HTR-8/SVneo (cell line): ENCODE data around the gene SERPINB6.
"Not testable (repeated sequence)": the region's sequence is repeated elsewhere in the genome, so short reads cannot be mapped to it uniquely, and the experiment has no call there.

Source experiments
- DNase-seq: peaks from one replicate; pipeline ENCODE4 v3.0.0; 2011; ENCODE audit warnings: low spot score, mixed read lengths; ENCODE audit not compliant: insufficient read length
- FAIRE-seq: peaks from 2 replicates; lab custom pipeline; 2011; peaks lifted over from hg19 to GRCh38; lab: Jason Lieb, UNC

The SERPINB6 gene

DNA sequence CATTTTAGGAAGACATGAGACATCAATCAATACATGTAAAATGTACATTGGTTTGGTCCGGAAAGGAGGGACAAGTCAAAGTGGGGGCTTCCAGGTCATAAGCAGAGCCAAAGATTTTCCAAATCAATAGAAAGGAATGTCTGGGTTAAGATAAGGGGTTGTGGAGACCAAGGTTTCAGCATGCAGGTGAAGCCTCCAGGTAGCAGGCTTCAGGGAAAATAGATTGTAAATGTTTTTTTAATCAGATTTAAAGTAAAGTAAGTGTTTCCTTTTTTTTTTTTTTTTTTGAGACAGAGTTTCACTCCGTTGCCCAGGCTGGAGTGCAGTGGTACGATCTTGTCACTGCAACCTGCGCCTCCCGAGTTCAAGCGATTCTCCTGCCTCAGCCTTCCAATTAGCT, 51.5 kb downstream of the SERPINB6 start:
- FAIRE-seq: no peak
- no peak for DNase-seq

DNA sequence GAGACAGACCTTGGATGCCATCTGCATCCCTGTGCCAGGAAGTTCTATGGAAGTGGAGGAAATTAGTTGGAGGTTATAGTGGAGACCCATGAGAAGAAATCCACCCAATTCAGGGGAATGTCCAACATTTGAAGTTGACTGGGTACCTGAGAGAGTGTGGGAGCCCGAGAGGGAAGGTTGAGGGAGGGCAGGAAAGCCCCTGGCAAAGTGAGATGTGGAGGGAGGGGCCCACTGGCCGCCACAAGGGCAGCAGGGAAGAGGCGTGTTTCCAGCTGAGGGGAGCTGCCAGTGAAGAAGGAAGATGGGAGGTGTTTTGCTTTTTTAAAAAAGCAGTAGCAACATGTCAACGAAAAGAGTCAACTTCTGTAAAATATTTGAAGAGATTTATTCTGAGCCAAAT, 52.0 kb downstream of the SERPINB6 start:
- no peak for FAIRE-seq

DNA sequence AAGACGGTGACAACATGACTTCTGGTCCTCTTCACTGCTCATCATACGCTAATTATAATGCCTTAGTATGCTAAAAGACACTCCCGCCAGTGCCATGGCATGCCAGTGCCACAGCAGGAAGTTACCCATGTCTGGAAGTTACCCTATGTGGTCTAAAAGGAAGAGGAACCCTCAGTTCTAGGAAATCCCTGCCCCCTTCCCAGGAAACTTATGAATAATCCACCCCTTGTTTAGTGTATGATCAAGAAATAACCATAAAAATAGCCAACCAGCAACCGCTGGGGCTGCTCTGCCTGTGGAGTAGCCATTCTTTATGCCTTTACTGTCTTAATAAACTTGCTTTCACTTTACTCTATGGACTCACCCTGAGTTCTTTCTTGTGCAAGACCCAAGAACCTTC, 52.4 kb downstream of the SERPINB6 start:
- FAIRE-seq: no peak
- DNase-seq: no peak

More for the DNA sequence above, 52.0 kb downstream of the SERPINB6 start:
- no peak for DNase-seq

DNA sequence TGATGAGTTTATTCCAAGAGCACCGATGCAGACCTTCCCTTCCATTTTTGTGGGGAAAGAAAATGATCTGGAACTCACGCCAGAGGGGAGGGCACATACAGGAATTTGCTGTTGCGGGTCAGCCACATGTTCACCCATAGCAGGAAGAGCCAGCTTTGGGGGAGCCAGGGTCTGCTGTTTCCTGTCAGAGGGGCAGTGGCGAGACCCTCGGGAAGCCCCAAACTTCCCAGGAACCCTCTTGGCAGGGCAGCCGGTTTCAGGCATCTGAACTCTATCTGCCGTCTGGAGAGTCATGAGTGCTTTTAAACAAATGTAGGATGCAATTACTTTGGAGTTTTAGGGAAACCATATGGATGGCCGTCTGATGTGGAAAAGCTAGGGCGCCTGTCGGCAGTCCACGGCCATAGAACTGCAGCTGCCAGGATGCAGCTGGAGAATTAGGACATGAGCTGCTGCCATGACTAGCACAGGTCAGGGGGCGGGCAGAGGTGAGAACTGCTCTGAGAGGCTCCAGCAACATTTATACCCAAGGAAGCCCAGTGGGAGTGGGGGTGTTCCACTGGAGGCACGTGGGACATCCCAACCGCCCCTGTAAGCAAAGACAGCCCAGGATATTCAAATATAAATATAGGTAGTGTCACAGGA, 53.4 kb downstream of the SERPINB6 start:
- no peak for DNase-seq
- FAIRE-seq: no peak

DNA sequence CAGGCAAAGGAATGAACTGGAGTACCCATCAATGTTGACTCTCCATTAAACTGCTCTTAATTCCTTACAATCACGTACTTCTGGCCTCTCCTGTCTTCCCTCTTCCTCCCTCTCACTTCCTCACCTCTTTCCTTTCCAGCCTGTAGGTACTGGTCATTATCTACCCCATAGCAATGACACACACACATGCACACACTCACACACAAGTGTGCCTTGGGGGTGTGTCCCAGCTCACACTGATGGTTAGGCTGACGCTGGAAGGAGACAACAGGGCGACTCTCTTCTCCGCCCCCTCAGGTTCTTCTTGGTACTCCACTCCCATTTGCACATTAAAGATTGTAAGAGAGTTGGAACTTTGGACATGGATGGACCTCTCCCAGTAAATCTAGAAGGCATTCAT, 54.3 kb downstream of the SERPINB6 start:
- no peak for FAIRE-seq
- DNase-seq: no peak

DNA sequence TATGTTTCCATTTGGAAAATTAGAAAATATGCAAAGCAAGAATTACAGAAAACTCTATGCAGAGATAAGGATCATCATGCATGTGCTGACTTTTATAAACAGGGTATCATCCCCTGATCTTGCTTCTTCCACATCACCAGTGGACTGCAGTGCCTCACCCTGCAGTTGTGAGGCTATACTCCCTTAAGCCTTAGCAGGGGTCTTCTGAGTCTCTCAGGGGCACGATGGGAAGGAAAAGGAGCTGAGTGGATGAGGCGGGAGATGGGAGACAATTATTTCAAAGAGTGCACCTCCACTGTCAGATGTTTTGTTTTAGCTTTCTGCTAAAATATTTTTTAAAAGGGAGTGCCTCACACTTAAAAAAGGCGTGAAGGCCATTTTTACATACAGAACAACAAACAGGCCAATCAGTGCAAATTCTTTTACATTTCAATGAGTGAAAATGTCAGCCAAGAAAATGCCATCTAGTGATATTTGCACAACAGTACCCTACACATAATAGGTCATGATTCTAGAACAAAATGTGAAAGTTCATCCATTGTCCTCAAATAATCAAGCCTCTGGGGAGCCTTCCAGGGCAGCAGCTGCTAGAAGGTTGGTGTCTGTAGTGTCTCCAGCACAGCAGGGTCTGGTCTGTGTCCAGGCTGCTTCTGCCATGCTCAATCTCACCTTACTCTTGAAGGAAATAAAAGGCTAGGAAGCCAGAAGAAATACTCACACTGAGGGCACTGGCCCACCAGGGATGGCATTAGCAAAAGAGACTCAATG, 55.0 kb downstream of the SERPINB6 start:
- FAIRE-seq (no peak), DNase-seq (no peak)

DNA sequence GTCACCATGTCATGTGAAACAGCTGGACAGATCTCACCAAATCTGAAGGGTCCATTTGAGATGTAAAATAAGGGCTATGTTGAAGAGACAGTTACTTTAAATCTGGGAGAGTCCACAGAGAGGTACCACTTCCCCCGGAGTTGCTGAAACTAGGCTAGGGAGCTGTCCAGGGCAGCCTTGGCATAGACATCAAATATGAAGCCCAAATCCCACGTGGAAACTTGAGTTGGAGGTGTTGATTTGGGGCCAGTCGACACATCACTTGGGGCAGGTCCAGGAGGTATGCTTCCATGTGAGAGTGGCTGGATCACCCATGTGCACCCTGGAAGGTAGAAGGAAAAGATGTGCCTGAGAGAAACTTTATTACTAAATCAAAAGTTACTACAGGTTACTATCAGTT, 56.2 kb downstream of the SERPINB6 start:
- FAIRE-seq (no peak), DNase-seq (no peak)

DNA sequence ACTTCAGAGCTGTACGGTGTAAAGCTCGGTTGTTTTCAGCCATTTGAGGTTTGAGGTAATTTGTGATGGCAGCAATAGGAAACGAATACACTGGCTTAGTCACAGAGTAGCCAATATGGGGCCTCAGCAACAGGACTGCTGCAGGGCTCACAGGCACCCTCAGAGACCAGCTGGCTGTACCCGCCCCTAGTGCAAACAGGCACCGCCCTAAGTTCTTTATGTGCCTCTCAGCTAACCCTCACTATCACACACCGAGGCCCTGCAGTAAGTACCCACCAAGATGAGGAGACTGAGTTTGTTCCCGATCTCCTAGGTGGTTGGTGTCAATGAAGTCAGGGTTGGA, 57.1 kb downstream of the SERPINB6 start:
- FAIRE-seq: no peak

DNA sequence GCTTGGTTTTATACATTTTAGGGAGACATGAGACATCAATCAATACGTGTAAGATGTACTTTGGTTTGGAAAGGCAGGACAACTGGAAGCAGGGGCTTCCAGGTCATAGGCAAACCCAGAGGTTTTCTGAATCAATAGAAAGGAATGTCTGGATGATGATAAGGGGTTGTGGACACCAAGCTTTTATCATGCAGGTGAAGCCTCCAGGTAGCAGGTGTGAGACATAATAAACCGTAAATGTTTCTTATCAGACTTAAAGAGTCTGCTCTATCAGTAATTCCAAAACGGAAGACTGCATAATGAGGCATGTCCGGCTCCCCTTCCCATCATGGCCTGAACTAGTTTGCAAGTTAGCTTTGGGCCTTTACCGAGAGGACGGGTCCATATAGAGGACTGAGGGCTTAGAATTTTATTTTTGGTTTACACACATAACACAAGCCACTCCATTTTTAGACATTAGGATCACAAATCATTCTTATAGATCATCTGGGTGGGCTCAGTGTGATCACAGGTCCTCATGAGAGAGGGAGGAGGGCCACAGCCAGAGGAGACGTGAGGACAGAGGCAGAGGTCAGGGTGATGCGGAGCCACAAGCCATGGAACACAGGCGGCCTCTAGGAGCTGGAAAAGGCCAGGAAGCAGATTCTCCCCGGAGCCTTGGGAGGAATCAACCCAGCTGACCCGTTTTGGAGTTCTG, 57.6 kb downstream of the SERPINB6 start:
- FAIRE-seq (no peak), DNase-seq (no peak)

More for the DNA sequence above, 57.1 kb downstream of the SERPINB6 start:
- no peak for DNase-seq

DNA sequence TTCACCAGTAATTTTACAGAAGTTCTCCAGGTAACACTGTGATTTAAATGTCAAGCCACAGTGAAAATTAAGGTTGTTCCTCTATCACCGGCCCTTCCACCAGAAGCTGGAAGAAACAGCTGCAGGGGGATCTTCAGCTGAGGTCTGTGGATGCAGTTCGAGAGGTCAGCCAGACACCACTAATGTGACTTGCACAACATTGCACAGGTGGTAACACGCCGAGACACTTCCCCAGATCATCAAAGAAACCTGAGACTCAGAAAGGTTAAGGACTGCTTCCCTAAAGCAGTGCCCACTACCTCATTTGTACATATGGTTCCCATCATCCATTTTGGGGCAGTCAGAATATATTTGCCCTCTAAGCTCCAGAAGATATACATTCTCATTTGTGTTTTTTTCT, 60.2 kb downstream of the SERPINB6 start:
- FAIRE-seq (no peak), DNase-seq (no peak)

DNA sequence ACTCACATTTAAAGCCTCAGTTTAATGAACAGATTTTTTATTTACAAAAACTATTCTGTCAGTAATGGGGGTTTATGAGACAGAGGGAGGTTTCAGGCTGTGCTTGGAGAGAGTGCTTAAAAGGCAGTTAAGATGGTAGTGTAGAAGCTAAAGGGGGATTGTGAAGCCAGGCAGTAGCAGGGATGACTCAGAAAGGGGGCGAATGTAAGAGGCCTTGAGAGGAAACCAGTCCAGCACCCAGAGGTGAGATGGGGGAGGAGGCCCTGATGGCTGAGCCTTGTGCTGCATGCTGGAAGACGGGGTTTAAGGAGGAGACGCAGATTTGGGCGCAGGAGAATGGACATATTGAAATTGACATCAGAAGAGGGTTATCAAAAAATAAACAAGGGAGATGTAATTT, 61.6 kb downstream of the SERPINB6 start:
- FAIRE-seq (no peak), DNase-seq (no peak)

DNA sequence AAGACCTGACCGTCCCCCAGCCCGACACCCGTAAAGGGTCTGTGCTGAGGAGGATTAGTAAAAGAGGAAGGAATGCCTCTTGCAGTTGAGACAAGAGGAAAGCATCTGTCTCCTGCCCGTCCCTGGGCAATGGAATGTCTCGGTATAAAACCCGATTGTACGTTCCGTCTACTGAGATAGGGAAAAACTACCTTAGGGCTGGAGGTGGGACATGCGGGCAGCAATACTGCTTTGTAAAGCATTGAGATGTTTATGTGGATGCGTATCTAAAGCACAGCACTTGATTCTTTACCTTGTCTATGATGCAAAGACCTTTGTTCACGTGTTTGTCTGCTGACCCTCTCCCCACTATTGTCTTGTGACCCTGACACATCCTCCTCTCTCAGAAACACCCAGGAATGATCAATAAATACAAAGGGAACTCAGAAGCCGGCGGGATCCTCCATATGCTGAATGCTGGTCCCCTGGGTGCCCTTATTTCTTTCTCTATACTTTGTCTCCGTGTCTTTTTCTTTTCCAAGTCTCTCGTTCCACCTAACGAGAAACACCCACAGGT, 62.2 kb downstream of the SERPINB6 start:
- not testable (repeated sequence) for FAIRE-seq, DNase-seq

DNA sequence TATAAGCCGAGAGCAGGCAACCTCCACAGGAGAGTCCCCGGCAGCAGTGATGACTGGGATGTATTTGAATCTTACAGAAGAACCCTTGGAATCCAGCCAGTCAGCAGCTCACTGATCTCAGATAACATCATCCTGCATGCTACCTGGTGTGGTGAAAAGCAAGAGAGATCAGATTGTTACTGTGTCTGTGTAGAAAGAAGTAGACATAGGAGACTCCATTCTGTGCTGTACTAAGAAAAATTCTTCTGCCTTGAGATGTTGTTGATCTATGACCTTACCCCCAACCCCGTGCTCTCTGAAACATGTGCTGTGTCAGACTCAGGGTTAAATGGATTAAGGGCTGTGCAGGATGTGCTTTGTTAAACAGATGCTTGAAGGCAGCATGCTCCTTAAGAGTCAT, 62.9 kb downstream of the SERPINB6 start:
- DNase-seq, FAIRE-seq: not testable (repeated sequence)

DNA sequence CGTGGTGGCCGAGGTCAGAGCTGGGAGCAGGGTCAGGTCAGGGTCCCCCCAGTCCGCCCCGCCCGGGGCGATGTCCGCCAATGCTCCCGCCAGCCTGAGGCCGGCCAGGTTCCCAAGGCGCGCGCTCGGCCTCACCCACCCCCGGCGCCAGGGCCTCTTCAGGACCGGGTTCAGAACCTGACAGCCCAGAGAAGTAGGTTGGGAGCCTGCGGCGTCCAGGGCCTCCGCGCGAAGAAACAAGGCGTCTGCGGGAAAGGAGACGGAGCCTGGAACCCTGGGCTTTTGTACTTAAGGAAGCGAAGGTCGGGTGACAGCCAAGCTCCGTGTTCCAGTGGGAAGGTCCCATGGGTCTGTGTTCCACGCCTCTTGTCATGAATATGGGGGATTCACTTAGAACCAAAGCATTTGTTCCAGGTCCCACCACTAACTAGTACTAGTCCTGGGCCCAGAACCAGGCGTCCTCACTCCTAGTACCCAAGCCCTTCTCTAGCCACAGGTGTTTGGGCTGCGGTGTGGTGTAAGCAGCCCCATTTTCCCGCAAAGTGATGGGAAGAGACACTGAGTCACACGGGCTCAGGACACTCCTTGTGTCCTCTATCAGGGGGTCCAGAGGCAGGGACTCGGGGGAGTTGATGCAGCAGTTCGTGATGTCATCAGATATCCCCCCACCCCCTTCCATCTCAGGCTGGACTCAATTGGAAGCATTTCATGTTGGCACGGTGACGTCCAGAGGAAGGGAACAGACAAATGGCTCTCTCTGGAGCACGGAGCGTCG, 67.8 kb downstream of the SERPINB6 start:
- not testable (repeated sequence) for FAIRE-seq

DNA sequence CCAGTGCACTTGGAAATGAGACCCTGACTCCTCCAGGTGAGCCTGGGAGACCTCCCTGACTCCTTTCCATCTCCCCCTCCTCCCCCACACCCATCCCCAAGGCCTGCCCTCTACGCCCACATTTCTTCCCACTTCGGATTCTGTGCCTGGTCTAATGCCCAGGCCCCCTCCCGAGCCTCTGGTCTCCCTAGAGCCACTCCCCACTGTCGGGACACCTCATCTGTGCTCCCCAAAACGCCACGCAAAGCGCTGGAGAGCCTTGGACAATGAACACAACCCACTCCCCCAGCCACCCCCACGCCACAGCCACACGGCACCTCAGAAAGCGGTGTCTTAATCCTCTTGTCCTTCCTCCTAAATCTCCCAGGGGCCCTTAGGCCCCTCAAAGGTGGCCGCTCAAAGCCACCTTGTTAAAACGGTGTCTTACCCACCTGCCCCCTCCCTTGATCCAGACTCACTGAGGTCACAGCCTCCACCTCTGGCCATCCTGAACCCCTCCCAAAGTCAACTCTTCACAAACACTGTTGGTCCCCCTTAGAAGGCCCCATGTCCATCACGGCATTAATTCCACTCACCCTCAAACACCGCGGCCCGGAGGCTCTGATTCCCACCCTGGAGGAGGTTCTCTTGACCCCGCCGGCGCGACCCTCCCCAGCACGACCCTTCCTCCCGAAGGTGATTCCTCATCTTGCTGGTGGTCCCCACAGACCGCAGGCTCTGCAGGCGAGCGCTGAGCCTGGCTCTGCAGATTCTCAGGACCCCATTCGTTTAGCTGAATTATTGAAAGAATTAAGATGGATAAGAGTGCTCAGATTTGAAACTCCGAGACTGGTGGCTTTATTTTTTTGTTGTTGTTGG, 69.5 kb downstream of the SERPINB6 start:
- DNase-seq, FAIRE-seq: not testable (repeated sequence)

More for the DNA sequence above, 67.8 kb downstream of the SERPINB6 start:
- DNase-seq: not testable (repeated sequence)

DNA sequence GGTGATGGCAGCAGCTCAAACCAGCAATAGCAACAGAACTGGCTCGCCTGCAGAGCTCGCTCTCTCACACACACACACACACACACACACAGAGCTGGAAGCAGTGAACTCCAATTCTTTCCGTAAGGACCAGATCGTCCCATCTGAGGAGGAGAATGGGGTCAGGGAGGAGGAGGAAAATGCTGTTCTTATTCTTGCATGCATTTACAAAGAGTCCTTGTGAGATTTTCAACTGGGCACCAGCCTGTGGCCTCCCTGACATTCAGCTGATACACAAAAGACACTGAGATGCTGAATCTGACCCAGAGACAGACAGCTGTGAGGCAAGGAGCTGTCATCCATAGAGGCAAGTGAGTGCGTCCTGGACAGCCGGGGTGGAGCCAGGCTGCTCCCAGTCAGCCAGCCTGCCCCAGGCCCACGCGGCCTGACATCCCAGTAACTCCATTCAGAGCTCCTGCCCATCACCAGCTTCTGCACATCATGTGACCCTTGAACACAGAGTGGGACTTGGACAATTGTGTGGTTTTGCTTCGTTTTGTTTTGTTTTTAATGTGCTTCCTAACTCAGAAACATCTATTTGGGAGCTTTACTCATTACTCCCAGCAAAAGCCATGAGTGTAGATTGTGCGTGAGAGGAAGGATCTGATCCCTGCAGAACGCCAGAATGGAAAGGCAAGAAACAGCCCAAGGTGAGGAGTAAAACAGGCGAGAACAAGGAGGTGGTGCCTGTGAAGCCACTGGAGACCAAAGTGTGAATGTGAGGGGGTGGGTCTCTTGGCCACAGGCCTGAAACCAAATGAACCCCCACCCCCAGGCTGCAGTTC, 70.3 kb downstream of the SERPINB6 start:
- DNase-seq (no peak), FAIRE-seq (no peak)

DNA sequence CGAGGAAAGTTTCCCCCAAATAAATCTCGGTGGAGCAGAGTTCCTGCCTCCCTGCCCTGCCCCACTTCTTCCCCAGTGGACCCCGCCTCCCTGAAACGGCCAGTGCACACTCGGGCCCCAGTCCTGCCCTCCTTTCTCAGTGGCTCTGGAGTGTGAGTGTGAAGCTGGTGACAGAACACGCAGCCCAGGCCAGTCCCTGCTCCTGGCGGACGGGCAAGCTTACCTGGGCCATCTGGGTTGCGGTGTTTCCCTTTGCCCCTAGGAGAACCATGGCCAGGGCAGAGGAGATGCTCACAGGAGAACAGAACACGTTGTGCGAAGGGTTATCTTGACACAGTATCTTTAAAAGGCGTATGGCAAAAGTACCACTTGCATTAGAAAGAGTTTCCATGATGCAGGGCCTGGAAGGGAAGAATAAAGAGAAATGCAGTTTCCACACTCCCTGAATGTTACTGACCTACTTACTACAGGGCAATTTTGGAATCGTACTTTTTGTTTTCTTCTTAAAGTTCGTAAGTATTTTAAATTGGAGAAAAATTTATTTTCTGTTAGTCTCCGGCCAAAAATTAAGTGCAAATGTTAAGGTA, 71.1 kb downstream of the SERPINB6 start:
- FAIRE-seq (no peak), DNase-seq (no peak)

DNA sequence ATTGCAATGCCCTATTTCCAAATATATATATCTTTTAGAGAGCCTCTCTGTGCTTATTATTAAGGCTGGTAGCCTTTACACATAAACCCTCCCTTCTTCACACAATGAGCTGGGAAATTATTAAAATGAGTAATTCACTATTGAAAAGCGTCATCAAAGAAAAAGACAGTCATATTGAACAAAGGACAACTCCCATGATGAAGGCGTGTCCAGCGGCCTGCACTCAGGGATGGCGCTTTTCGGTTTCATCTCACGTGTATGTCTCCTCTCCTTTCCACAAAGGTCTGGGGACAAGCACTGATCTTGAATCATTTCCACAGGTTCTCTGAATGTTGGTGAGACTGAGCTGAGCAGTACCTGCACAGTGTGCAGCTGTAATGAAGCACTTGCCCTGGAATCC, 71.8 kb downstream of the SERPINB6 start:
- no peak for FAIRE-seq

More for the DNA sequence above, 71.8 kb downstream of the SERPINB6 start:
- no peak for DNase-seq
